H9 (cell line): Measurements from ENCODE around the gene ST7L. TPM values are rescaled to one million over a fixed set of nuclear protein-coding genes. Genes with fewer than 3 reads are reported as not detected.

ENCODE experiments used
- DNase-seq: peaks from one replicate; pipeline ENCODE4 v3.0.0-alpha.2; 2017
- H2AFZ ChIP-seq: one replicate; pipeline ENCODE4 v1.6.1; 2013; ENCODE audit warnings: mild to moderate bottlenecking, low read length, control low read depth, moderate library complexity
- H2AK5ac ChIP-seq: 2 replicates; pipeline ENCODE4 v1.6.1; 2013; ENCODE audit warnings: low read length, control low read depth, mixed read lengths; ENCODE audit not compliant: insufficient read length
- H2BK120ac ChIP-seq: one replicate; pipeline ENCODE4 v1.6.1; 2013; ENCODE audit warnings: low read depth, mild to moderate bottlenecking, low read length, control low read depth, inconsistent platforms; ENCODE audit not compliant: poor library complexity, severe bottlenecking
- H2BK12ac ChIP-seq: 2 replicates; pipeline ENCODE4 v1.6.1; 2013; ENCODE audit warnings: low read length, control low read depth, mixed read lengths, low read depth; ENCODE audit not compliant: insufficient read length
- H2BK15ac ChIP-seq: 2 replicates; pipeline ENCODE4 v1.6.1; 2013; ENCODE audit warnings: low read depth, low read length, control low read depth
- H2BK20ac ChIP-seq: one replicate; pipeline ENCODE4 v1.6.1; 2013; ENCODE audit warnings: low read depth, mild to moderate bottlenecking, low read length, control low read depth, inconsistent platforms; ENCODE audit not compliant: poor library complexity, severe bottlenecking
- H2BK5ac ChIP-seq: 2 replicates; pipeline ENCODE4 v1.6.1; 2013; ENCODE audit warnings: low read length, control low read depth, mixed read lengths; ENCODE audit not compliant: insufficient read length
- H3K14ac ChIP-seq: 2 replicates; pipeline ENCODE4 v1.6.1; 2013; ENCODE audit warnings: low read length, control low read depth; ENCODE audit not compliant: insufficient read depth
- H3K18ac ChIP-seq: 2 replicates; pipeline ENCODE4 v1.6.1; 2013; ENCODE audit warnings: low read depth, mild to moderate bottlenecking, mixed read lengths, low read length, control low read depth; ENCODE audit not compliant: insufficient read length
- H3K23ac ChIP-seq: 2 replicates; pipeline ENCODE4 v1.6.1; 2013; ENCODE audit warnings: low read length, control low read depth, mixed read lengths, low read depth; ENCODE audit not compliant: insufficient read length
- H3K23me2 ChIP-seq: 2 replicates; pipeline ENCODE4 v1.6.1; 2013; ENCODE audit warnings: low read depth, mild to moderate bottlenecking, mixed read lengths, low read length, control low read depth; ENCODE audit not compliant: insufficient read length, poor library complexity, severe bottlenecking
- H3K27ac ChIP-seq: 2 replicates; pipeline ENCODE4 v1.5.1; 2013; ENCODE audit warnings: low read length, control low read depth, mixed read lengths, low read depth; ENCODE audit not compliant: insufficient read length
- H3K27me3 ChIP-seq: 2 replicates; pipeline ENCODE4 v1.6.1; 2013; ENCODE audit warnings: low read length, control low read depth, inconsistent platforms; ENCODE audit not compliant: insufficient read depth
- H3K4ac ChIP-seq: 2 replicates; pipeline ENCODE4 v1.6.1; 2013; ENCODE audit warnings: low read depth, mild to moderate bottlenecking, control low read depth, inconsistent platforms, low read length, moderate library complexity
- H3K4me1 ChIP-seq: 2 replicates; pipeline ENCODE4 v1.6.1; 2013; ENCODE audit warnings: low read length, control low read depth, inconsistent platforms; ENCODE audit not compliant: insufficient read depth
- H3K4me2 ChIP-seq: 2 replicates; pipeline ENCODE4 v1.6.1; 2013; ENCODE audit warnings: low read length, control low read depth, mixed read lengths; ENCODE audit not compliant: insufficient read length, insufficient read depth
- H3K56ac ChIP-seq: 2 replicates; pipeline ENCODE4 v1.6.1; 2013; ENCODE audit warnings: low read depth, mild to moderate bottlenecking, mixed read lengths, low read length, control low read depth; ENCODE audit not compliant: insufficient read length
- H3K79me1 ChIP-seq: 2 replicates; pipeline ENCODE4 v1.6.1; 2013; ENCODE audit warnings: low read depth, mild to moderate bottlenecking, moderate library complexity, low read length, control low read depth, inconsistent platforms; ENCODE audit not compliant: insufficient read depth, poor library complexity, severe bottlenecking
- H3K79me2 ChIP-seq: 2 replicates; pipeline ENCODE4 v1.6.1; 2013; ENCODE audit warnings: low read length, control low read depth, inconsistent platforms; ENCODE audit not compliant: insufficient read depth
- H3K9ac ChIP-seq: 2 replicates; pipeline ENCODE4 v1.6.1; 2013; ENCODE audit warnings: low read length, control low read depth, mixed read lengths; ENCODE audit not compliant: insufficient read length; ENCODE audit errors: extremely low read depth
- H3K9me3 ChIP-seq: one replicate; pipeline ENCODE4 v1.6.1; 2013; ENCODE audit warnings: low read depth, low read length, inconsistent platforms; ENCODE audit not compliant: control insufficient read depth
- H3T11ph ChIP-seq: one replicate; pipeline ENCODE4 v1.6.1; 2013; ENCODE audit warnings: mild to moderate bottlenecking, low read length, control low read depth, inconsistent platforms
- H4K20me1 ChIP-seq: one replicate; pipeline ENCODE4 v1.6.1; 2013; ENCODE audit not compliant: control insufficient read depth, insufficient read length, insufficient read depth
- H4K5ac ChIP-seq: 2 replicates; pipeline ENCODE4 v1.6.1; 2013; ENCODE audit warnings: low read depth, mild to moderate bottlenecking, mixed read lengths, low read length, control low read depth; ENCODE audit not compliant: insufficient read length
- H4K8ac ChIP-seq: replicated peaks from 2 replicates; pipeline ENCODE4 v1.6.1; 2013; ENCODE audit warnings: low read length, control low read depth, mixed read lengths, low read depth; ENCODE audit not compliant: insufficient read length
- H4K91ac ChIP-seq: 2 replicates; pipeline ENCODE4 v1.6.1; 2013; ENCODE audit warnings: low read depth, mild to moderate bottlenecking, moderate library complexity, mixed read lengths, low read length, control low read depth; ENCODE audit not compliant: insufficient read length
- H3K27ac Mint-ChIP-seq, 3 experiments: 2 replicates in 2 of 3; 3 replicates in 1 of 3; pipeline ENCODE4 v1.8.0; 2020 to 2021; ENCODE audit warnings: mixed read lengths in 3 of 3, mild to moderate bottlenecking in 1 of 3, moderate library complexity in 1 of 3
- H3K27me3 Mint-ChIP-seq: 2 replicates; pipeline ENCODE4 v1.8.0; 2021; ENCODE audit warnings: low read depth, mild to moderate bottlenecking, moderate library complexity, mixed read lengths
- H3K36me3 Mint-ChIP-seq, 3 experiments: 2 replicates in 2 of 3; 3 replicates in 1 of 3; pipeline ENCODE4 v1.8.0; 2020 to 2021; ENCODE audit warnings: low read depth in 3 of 3, mixed read lengths in 3 of 3; ENCODE audit not compliant: insufficient read depth in 1 of 3
- H3K4me1 Mint-ChIP-seq, 2 experiments: 2 replicates each; pipeline ENCODE4 v1.8.0; 2020; ENCODE audit warnings: mixed read lengths in 2 of 2
- H3K4me3 Mint-ChIP-seq, 2 experiments: 2 replicates in 1 of 2; 3 replicates in 1 of 2; pipeline ENCODE4 v1.8.0; 2020 to 2021; ENCODE audit warnings: mild to moderate bottlenecking in 2 of 2, mixed read lengths in 2 of 2, moderate library complexity in 1 of 2
- H3K9me3 Mint-ChIP-seq, 2 experiments: 2 replicates in 1 of 2; 3 replicates in 1 of 2; pipeline ENCODE4 v1.8.0; 2020; ENCODE audit warnings: mild to moderate bottlenecking in 2 of 2, mixed read lengths in 2 of 2, moderate library complexity in 1 of 2
- CTCF ChIP-seq: fragments of 200-600 bp; sonication (generic); conservative IDR thresholded peaks from 3 replicates; pipeline ENCODE4 v1.8.0; 2021; ENCODE audit warnings: antibody characterized with exemption, mild to moderate bottlenecking
- WGBS: extraction: QIAGEN DNeasy Blood & Tissue Kit; methylation state at CpG from one replicate; pipeline ENCODE4 v1.1.7; 2013; ENCODE audit warnings: missing lambda C conversion rate, low lambda C conversion rate, mixed read lengths; ENCODE audit not compliant: insufficient read length; ENCODE audit errors: extremely low coverage; 5-methylcytosine and 5-hydroxymethylcytosine counted together
- total RNA-seq: library from RNA; stranded (reverse); gene quantifications from 2 replicates; pipeline ENCODE4 v1.2.1, GENCODE V29; 2021

Gene ST7L
- total RNA-seq, 1 experiment from 2014 or later = 16.0 TPM

DNA sequence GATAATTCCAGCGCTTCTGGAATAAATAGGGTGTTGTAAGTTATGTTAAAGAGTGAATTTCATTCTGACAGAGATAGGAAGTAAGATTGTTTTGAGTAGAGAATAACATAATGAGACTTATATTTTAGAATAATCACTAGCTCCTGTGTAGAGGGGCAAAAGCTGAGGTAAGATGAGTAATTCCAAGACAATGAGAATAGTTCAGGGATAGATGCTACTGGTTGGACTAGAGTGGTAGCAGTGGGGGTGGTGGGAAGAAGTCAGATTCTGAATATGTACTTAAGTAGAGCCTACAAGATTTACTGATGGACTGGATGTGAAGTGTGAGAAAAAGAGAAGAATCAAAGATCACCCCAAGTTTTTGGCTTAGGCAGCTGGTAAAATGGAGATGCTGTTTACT, 32.3 kb upstream of the ST7L start:
- H3K27ac ChIP-seq = no peak overlapping the region
- no peak overlapping the region for H2BK15ac ChIP-seq
- H3K27ac Mint-ChIP-seq = no peak overlapping the region; a peak in 1 of 7 replicates
- H3K23me2 ChIP-seq = no peaks in the 10 kb centered on the region
- no peak overlapping the region for H2AK5ac ChIP-seq
- no CpG with 5 or more reads among the region's 1 CpG for WGBS
- H3K4me1 ChIP-seq = no peaks in the 10 kb centered on the region
- no peak overlapping the region for H3K4me2 ChIP-seq
- no peaks in the 10 kb centered on the region; the same call in 1 of the 2 replicates for H3K79me2 ChIP-seq
- no peak overlapping the region for H3K18ac ChIP-seq
- H3K27me3 Mint-ChIP-seq = no peaks in the 10 kb centered on the region
- H3K4me3 Mint-ChIP-seq = no peak overlapping the region
- no peak overlapping the region for H4K8ac ChIP-seq
- H3K56ac ChIP-seq = no peak overlapping the region
- H2BK20ac ChIP-seq = no peak overlapping the region
- no peak overlapping the region for H3K23ac ChIP-seq
- no peak overlapping the region for H2BK5ac ChIP-seq
- no peak for DNase-seq
- no peak overlapping the region for H4K5ac ChIP-seq
- H3K9ac ChIP-seq = no peak overlapping the region
- H2AFZ ChIP-seq = no peak overlapping the region
- H3K27me3 ChIP-seq = no peaks in the 10 kb centered on the region
- no peak for TF ChIP-seq CTCF
- H3T11ph ChIP-seq = no peak overlapping the region
- no peaks in the 10 kb centered on the region for H4K20me1 ChIP-seq
- H3K4ac ChIP-seq = no peak overlapping the region
- no peak overlapping the region for H3K14ac ChIP-seq
- H3K36me3 Mint-ChIP-seq = peaks cover 27 to 58% (median 49%) of the 10 kb centered on the region in 3 experiments; a peak in 6 of 7 replicates
- no peaks in the 10 kb centered on the region for H3K9me3 ChIP-seq
- H3K4me1 Mint-ChIP-seq = no peaks in the 10 kb centered on the region
- no peak overlapping the region for H2BK120ac ChIP-seq
- no peaks in the 10 kb centered on the region for H3K79me1 ChIP-seq
- no peak overlapping the region for H2BK12ac ChIP-seq
- H3K9me3 Mint-ChIP-seq = no peaks in the 10 kb centered on the region
- H4K91ac ChIP-seq = no peak overlapping the region
